Thyroid gland (tissue), 4 donors: ENCODE data around the gene INTS1.

Source experiments
- CTCF ChIP-seq, 6 experiments: fragments of 200-600 bp in 3 of 6; fragments of 450-650 bp in 3 of 6; sonication (generic) in 3 of 6; IDR thresholded peaks; one replicate each; pipeline ENCODE4 v1.5.1; 2016 to 2019; ENCODE audit warnings: antibody characterized with exemption in 6 of 6, mild to moderate bottlenecking in 2 of 6, inconsistent platforms in 1 of 6, moderate library complexity in 1 of 6
- POLR2A ChIP-seq, 2 donors: fragments of 450-650 bp; IDR thresholded peaks; one replicate each; pipeline ENCODE4 v1.6.1; 2017; ENCODE audit warnings: antibody characterized with exemption in 2 of 2, mild to moderate bottlenecking in 2 of 2, moderate library complexity in 1 of 2

DNA sequence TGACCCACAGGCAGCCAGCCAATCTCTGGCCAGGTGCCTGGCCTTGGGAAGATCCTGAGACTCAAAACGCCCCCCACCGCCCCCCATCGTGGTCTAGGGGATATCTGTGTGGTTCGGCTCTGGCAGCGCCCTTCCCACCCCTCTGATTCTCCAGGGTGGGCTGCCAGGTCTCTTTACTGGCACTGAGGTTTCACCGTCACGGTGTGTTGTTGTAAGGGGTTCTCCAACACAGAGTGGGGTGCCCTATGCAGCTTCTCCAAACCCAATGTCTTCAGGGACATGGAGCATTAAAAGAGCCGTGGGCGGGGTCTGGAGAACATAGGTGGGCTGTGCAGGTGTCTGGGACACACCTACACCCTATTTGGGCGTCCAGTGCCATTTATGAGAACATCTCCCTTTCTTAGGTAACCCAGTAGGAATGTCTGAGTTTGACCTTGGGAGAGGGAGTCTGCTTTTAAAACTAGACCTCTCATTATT, 27.8 kb upstream of the INTS1 start:
- TF ChIP-seq POLR2A (IDR thresholded peaks at IDR 0.05) (no peak), CTCF (IDR thresholded peaks at IDR 0.05) (no peak)
